HG03139 (cell line): ENCODE measurements around the gene POLE2.
A peak's percentile ranks its signal among the peaks of the same experiment; 100 is the strongest.
"Not testable (repeated sequence)": the region's sequence is repeated elsewhere in the genome, so short reads cannot be mapped to it uniquely, and the experiment has no call there.

Source experiments
- ATAC-seq: cut with Tn5 transposase; IDR thresholded peaks from one replicate; pipeline ENCODE4 v1.9.1; 2021; ENCODE audit not compliant: unreplicated experiment

The POLE2 gene, protein sequence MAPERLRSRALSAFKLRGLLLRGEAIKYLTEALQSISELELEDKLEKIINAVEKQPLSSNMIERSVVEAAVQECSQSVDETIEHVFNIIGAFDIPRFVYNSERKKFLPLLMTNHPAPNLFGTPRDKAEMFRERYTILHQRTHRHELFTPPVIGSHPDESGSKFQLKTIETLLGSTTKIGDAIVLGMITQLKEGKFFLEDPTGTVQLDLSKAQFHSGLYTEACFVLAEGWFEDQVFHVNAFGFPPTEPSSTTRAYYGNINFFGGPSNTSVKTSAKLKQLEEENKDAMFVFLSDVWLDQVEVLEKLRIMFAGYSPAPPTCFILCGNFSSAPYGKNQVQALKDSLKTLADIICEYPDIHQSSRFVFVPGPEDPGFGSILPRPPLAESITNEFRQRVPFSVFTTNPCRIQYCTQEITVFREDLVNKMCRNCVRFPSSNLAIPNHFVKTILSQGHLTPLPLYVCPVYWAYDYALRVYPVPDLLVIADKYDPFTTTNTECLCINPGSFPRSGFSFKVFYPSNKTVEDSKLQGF

DNA sequence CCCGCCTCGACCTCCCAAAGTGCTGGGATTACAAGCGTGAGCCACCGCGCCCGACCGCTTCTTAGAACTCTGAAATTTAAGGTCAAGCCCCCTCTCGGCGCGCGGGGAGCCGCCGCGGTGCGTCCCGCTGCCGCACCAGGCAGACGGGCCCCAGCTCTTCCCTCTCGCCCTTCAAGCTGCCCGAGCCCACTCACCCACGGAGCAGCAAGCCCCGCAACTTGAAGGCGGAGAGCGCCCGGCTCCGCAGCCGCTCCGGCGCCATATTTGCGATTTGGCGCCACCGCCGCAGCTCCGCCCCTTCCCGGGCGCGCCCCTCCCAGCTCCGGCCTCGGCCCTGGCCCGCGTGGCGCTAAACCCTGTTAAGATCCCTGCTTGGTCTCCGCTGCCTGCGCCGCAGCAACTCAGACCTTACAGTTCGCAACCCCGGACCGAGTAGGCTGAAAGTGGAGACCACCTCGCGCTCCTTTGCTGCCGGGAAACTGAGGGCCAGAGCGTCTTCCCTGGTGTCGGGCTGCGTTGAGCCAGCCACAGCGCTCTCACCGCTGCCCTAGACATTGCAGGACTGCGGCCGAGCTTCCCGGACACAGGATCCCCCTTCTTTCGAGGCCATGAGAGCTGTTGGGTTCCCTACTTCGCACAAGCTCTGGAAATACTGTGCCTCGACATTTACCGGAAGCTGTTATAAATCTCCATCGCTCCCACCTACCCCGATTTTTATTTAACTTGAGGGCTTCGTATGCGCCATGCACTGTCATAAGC is at the start of gene POLE2:
Gene POLE2, minus strand, starts transcription at position 273 of the 759 bp plus-strand sequence. Its CDS starts 11 bp downstream, at position 262.
- peak; percentile 80 for ATAC-seq

DNA sequence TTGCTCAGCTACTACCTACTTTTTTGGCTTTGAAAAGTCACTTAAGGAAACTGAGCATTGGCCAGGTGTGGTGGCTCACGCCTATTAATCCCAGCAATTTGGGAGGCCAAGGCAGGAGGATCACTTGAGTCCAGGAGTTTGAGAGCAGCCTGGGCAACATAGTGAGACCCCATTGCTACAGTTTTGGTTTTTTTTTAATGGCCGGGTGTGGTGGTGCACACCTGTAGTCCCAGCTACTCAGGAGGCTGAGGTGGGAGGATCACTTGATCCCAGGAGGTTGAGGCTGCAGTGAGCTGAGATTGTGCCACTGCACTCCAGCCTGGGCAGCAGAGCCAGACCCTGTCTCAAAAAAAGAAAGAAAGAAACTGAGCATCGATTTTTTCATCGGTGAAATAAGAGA is 47.7 kb upstream of the POLE2 start:
- not testable (repeated sequence) for ATAC-seq

DNA sequence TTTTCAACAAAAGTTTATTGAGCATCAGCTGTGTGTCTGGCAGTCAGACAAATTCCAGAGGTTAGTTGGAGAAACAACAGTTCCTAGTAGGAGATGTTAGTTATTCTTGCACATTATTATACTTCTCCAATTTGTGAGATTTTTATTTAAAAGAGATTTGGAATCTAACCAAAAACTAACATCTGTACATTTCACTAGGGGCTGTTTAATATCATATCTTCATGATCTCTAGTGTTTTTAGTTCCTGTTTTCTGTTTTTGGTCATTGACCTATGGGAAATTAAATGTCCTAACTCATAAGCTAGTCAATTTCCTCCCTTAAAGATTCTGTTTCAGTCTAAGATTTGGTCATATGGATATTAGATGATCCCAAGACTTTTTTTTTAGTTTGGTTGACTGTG is 45.8 kb upstream of the POLE2 start:
- no peak for ATAC-seq

DNA sequence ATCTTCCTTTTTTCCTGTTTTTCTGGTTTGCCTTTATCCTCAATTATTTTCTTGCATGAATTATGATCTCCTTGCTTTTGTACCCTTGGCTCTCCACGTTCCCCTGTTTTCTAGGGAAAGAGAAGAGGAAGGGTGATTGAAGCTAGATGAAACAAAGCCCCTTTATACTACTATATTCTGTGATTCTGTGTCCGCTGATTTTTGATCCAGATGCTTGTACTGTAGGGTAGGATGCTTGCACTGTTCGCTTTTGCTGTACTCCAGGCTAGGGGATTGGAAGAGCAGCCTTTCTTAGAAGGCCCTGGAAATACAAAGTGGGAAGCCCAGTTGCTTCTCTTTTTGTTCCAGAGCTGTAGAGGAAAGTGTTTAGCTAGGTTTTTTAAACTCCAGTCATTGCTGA is 44.9 kb upstream of the POLE2 start:
- ATAC-seq, result no peak

DNA sequence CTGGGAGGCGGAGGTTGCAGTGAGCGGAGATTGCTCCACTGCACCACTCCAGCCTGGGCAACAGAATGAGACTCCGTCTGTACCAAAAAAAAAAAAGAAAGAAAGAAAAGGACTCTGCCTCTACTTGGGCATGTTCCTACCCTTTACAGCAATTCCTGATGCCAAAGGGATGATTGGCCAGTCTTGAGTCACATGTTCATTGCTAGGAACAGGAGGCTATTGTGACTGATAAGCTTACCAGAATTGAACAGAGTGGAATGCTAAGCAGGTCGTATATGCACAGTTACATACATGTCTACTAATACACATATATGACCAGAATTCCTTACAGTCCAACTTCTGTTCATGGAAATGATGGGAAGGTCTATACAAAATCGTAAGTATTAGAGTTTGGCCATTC is 39.2 kb upstream of the POLE2 start:
- no peak for ATAC-seq

DNA sequence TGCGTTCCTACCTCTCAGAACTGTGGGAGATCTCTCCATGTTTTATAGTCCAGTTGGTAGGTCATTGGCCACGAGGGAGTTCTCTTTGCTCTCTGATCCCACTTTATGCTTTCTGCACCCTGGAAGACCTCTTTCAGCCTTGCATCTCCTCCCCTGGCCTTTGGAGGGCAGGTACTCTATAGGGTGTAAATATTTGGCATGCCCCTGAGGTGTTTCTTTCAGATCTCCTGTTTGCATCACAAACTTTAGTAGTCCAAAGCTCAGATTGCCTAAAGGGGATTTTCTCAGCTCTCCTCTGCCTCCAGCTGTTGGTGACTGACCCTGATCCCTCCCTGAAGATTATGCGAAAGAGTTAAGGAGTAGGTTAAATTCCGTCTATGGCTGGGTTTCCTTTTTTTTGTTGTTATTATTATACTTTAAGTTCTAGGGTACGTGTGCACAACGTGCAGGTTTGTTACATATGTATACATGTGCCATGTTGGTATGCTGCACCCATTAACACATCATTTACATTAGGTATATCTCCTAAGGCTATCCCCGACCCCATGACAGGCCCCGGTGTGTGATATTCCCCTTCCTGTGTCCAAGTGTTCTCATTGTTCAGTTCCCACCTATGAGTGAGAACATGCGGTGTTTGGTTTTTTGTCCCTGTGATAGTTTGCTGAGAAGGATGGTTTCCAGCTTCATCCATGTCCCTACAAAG is 33.9 kb upstream of the POLE2 start:
- ATAC-seq, result not testable (repeated sequence)

DNA sequence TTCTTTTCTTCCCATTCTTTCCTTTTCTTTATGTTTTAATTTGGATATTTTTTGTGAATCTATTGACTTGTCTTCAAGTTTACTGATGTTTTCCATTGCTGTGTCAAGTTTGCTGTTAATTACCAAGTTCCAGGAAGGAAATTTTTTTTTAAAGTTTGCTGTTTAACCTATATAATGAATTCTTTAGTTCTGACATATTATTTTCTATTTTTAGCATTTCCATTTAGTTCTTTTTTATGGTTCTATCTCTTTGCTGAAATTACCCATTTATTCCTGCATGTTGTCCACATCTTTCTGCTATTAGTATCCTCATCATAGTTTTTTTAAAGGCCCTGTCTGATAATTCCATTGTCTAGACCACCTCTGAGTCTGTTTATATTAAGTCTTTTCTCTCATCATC is 32.7 kb upstream of the POLE2 start:
- ATAC-seq, result no peak

DNA sequence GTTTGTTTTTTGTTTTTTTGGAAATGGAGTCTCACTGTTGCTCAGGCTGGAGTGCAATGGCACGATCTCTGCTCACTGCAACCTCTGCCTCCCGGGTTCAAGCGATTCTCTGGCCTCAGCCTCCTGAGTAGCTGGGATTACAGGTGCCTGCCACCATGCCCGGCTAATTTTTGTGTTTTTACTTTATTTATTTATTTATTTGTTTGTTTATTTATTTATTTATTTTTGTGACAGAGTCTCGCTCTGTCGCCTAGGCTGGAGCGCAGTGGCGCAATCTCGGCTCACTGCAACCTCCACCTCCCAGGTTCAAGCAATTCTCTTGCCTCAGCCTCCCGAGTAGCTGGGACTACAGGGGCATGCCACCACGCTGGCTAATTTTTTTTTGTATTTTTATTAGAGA is 23.0 kb upstream of the POLE2 start:
- not testable (repeated sequence) for ATAC-seq

DNA sequence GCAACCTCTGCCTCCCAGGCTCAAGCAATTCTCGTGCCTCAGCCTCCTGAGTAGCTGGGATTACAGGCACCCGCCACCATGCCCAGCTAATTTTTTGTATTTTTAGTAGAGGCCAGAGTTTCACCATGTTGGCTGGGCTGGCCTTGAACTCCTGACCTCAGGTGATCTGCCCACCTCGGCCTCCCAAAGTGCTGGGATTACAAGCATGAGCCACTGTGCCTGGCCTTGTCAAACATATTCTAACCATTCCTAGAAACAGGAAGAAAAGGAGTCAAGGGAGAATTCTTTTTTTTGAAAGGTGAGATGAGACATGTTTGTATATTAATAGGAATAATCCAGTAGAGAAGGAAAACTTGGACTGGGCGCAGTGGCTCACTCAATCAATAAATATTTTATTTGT is 16.5 kb upstream of the POLE2 start:
- not testable (repeated sequence) for ATAC-seq

DNA sequence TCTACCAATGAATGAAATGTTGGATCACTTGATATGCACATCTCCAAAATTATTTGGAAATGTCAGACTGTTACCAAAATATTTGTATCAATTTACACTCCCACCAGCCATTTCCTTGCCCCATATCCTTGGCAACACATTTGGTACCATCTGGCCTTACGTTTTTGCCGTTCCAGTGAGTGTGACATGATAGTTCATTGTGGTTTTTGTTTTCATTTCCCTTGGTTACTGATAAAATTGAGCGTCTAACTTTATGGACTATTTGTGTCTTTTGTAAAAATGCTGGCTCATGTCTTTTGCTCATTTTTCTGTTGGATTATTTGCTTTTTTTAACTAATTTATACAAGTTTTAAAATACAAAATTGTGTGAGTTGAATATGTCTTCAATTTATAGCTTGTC is 16.0 kb upstream of the POLE2 start:
- ATAC-seq, result no peak

DNA sequence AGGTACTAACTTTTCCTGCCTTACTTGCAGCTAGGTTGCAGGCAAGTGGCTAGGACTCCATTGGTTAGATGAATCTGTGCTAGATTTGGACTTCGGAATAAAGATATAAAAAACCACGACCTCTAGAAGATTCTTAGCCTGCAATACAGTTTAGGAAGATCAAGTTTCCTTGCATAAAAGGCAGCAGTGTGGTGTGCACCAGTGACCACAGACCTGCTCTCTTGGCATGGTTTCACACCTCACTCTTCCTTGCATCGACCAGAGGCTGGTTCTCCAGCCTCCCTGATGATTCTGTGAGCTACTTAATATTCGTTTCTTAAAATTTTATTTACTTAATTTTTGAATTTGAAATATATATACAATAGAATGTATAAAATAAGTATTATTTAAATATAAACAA is 14.7 kb upstream of the POLE2 start:
- ATAC-seq, result no peak

DNA sequence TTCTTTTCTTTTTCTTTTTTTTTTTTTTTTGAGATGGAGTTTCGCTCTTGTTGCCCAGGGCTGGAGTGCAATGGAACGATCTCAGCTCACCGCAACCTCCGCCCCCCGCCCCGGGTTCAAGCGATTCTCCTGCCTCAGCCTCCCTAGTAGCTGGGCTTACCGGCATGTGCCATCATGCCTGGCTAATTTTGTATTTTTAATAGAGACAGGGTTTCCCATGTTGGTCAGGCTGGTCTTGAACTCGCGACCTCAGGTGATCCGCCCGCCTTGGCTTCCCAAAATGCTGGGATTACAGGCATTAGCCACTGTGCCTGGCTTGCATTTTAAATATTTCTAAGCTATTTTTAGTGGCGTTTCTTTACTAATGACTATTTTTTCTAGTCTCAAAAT is 5.7 kb upstream of the POLE2 start:
- not testable (repeated sequence) for ATAC-seq

DNA sequence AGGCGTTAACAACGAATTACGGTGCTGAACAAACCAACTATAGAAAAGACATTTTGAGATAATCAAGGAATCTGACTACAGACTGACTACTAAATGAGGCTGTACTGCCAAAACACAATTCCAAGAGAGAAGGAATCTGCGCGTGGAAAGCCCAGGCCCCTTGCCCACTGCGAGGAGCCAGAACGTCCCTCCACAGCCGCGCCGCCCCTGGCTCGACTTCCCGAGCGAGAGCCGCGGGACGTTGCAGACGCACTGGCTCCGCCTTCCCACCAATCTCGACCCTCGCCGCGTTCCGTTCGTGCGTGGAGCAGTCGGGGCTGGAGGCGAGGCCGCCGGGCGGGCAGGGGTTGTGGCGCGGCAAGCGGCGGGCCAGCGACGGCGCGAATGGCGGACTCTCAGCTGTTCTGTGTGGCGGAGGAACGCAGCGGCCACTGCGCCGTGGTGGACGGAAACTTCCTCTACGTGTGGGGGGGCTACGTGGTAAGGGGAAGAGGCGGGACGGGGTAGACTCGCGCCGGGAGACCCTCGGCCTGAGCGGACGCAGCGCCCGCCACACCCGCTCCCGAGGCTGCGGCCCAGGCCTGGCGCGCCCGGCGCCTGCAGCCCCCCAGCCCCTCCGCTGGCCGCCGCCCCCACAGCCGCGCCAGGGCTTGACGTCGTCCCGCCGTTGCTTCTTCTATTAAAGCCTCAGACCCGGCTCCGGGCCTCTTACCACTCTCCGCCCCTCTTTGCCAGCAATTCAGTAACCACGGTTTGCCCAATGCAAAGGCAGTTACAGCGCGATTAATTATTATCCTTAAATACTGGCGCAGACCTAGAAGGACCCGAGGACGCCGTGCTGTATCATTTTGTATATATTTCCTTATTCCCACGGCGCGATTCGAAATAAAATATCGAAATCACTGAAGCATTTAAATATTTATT is 5.1 kb upstream of the POLE2 start, which contains the start of gene KLHDC1:
Gene KLHDC1, plus strand, starts transcription at position 310 of the 924 bp plus-strand sequence. Its CDS starts 75 bp downstream, at position 385.
- ATAC-seq, result peak; percentile 70

DNA sequence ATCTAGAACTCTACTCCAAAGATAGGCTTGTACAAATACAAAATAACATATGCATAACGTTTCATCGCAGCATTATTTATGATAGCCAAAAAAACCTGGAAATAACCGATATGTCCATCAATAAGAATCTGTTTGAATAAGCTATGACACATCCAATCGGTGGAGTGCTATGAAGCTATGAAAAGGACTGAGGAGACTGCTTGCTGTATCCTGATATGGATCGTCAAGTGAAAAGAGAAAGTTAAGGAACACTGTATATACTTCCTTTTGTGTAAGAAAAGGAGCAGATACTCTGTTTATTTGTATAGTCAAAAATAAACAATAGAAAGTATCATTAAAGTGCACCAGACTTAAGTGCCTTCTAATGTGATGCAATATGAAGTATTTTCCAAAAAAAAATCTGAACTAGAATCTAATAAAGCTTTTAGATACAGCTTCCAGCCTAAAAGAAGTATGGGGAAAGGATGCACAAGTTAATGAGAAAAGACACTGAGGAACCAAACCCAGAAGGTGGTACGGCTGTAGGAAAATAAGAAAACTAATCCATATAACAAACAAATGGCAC is 4.3 kb upstream of the POLE2 start:
- ATAC-seq, result no peak

DNA sequence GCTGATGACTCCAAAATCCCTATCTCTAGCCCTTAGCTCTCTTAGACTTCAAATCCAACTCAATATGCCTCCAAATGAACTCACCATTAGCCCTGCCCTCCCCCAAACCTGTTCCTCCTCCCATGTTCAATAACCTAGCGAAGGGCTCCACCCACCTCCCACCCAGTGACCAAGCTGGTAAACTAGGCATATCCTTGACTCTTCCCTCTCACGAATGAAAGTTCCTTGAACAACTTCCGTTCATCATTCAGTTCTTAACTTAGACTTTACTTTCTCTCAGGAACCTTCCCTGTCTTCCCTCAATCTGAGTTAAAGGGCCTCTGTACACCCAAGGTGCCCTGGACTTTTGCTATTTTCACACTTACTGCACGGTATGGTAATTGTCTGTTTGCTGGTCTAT is 3.0 kb upstream of the POLE2 start:
- no peak for ATAC-seq

DNA sequence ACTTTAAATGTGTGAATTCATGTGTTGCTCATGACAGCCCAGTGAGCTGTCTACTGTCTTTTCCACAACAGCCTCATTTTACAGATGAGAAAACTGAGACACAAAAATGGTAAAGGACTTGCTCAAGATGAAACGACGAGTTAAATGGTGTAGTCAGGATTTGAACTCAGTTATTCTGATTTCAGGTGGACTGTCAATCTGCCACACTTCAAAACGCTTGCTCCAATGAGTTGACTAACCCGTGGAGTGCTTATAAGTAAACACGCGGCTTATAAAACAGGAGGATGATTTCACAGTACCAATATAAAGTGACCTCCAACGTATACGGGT is 652 bp upstream of the POLE2 start:
- no peak for ATAC-seq

DNA sequence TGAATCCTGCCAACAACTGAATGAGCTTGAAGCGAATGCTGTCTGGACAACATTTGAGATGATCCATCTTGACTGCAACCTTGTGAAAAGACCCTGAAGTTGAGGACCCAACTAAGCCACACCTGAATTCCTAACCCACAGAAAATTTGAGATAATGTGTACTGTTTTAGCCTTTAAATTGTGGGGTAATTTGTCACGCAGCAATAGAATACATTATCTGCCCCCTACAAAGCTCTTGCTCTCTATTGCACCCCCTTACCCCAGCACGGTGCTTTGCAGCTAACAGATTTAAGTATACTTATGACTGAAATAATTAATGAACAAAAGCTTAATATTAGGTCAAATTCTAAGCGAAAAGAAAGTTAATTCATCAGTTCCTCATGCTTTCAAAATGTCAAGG is 1.6 kb downstream of the POLE2 start:
- no peak for ATAC-seq

DNA sequence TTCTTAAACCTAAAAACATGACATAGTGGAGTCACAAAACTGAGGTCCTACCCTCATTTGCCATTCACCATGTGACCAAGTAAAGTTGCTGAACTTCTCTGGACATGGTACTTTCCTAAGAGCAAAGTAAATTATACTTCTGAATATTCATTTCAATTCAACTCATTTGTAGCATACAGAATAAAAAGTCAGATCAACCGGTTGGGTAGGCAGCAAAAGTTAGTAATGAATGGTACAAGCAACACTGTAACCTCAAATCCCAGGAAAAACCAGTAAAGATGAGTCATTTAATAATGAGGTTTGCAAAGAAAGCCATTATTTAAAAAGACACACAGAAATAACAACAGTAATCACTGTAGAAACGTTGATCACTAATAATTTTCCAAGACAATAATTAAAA is 8.7 kb downstream of the POLE2 start:
- no peak for ATAC-seq

DNA sequence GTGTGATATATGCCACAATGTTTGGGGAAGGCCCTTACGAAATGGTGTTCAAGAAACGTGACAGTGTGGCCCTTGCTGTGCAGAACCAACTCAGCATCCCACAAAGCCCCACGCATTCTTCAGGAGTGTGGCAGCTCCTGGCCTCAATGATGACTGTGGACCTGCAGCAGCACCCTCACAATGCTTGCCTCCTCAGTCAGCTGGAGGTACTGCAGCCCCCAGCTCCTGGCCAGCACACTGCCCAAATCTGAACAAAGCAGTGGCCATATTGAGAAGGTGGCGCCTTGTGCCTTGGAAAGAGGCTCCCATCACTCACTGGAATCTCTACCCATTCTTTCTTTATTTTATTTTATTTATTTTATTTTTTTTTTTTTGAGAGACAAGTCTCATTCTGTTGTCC is 10.4 kb downstream of the POLE2 start:
- ATAC-seq, result no peak

DNA sequence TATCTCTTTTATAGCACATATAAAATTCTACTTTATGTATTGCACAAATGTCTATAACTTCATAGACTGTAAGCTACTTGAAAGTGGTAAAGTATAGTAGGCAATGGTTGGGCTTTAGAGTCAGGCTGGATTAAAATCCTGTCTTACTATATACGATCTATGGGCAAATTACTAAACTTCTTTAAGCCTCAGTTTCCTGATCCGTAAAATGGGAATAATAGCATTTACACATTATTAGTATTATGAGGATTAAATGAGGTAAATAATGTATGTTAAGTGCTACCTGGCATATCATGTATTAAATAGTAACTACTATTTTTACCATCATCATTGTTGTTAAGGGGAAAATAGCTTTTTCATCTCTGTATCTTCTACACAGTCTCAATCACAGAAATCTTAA is 14.4 kb downstream of the POLE2 start:
- ATAC-seq, result no peak
